HG03442 (cell line): Measurements from ENCODE around the gene NEFH.
"Not testable (repeated sequence)": the region's sequence is repeated elsewhere in the genome, so short reads cannot be mapped to it uniquely, and the experiment has no call there.

Source experiments
- ATAC-seq: cut with Tn5 transposase; IDR thresholded peaks from one replicate; pipeline ENCODE4 v1.9.1; 2021; ENCODE audit warnings: mild to moderate bottlenecking, moderate library complexity; ENCODE audit not compliant: unreplicated experiment

NEFH gene, protein sequence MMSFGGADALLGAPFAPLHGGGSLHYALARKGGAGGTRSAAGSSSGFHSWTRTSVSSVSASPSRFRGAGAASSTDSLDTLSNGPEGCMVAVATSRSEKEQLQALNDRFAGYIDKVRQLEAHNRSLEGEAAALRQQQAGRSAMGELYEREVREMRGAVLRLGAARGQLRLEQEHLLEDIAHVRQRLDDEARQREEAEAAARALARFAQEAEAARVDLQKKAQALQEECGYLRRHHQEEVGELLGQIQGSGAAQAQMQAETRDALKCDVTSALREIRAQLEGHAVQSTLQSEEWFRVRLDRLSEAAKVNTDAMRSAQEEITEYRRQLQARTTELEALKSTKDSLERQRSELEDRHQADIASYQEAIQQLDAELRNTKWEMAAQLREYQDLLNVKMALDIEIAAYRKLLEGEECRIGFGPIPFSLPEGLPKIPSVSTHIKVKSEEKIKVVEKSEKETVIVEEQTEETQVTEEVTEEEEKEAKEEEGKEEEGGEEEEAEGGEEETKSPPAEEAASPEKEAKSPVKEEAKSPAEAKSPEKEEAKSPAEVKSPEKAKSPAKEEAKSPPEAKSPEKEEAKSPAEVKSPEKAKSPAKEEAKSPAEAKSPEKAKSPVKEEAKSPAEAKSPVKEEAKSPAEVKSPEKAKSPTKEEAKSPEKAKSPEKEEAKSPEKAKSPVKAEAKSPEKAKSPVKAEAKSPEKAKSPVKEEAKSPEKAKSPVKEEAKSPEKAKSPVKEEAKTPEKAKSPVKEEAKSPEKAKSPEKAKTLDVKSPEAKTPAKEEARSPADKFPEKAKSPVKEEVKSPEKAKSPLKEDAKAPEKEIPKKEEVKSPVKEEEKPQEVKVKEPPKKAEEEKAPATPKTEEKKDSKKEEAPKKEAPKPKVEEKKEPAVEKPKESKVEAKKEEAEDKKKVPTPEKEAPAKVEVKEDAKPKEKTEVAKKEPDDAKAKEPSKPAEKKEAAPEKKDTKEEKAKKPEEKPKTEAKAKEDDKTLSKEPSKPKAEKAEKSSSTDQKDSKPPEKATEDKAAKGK

DNA sequence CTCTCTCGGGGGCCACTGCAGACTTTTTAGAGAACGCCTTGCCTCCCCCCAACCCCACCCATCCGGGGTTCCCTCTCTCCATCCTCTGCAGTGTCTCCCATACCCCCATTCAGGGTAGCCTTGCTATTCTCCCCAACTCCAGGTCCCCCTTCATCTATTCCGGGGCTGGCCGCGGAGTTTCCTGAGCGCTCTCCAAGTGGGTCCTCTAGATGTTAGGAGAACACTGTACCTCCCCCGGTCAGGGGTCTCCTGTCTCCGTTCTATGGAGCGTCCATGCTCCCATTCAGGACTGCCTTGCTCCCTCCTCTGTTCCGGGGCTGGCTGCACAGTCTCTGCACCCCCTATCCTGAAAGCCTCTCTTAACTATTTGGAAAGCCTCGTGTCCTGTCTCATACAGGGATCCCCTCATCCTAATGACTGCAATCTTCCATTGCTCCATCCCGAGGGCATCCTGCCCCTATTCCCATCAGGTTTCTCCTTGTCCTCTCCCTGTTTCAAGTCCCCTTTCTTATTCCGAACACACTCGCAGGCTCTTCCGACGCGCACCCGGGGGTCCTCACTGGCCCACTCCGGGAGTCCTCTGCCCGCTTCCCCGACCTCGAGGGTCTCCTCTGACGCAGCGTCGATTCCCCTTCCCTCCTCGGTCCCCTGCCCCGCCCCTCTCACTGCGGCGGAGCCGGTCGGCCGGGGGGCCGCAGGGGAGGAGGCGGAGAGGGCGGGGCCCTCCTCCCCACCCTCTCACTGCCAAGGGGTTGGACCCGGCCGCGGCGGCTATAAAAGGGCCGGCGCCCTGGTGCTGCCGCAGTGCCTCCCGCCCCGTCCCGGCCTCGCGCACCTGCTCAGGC, at the start of gene NEFH:
Gene NEFH, plus strand, starts transcription at position 802 of the 845 bp plus-strand sequence. CDS start 45 bp downstream, outside the sequence.
- no peak for ATAC-seq

GRCh38 chr22:29431986-29432385, 48.0 kb upstream of the NEFH start:
- ATAC-seq = no peak

GRCh38 chr22:29433856-29434255, 46.2 kb upstream of the NEFH start:
- ATAC-seq = no peak

GRCh38 chr22:29434288-29434687, 45.7 kb upstream of the NEFH start:
- ATAC-seq = no peak

DNA sequence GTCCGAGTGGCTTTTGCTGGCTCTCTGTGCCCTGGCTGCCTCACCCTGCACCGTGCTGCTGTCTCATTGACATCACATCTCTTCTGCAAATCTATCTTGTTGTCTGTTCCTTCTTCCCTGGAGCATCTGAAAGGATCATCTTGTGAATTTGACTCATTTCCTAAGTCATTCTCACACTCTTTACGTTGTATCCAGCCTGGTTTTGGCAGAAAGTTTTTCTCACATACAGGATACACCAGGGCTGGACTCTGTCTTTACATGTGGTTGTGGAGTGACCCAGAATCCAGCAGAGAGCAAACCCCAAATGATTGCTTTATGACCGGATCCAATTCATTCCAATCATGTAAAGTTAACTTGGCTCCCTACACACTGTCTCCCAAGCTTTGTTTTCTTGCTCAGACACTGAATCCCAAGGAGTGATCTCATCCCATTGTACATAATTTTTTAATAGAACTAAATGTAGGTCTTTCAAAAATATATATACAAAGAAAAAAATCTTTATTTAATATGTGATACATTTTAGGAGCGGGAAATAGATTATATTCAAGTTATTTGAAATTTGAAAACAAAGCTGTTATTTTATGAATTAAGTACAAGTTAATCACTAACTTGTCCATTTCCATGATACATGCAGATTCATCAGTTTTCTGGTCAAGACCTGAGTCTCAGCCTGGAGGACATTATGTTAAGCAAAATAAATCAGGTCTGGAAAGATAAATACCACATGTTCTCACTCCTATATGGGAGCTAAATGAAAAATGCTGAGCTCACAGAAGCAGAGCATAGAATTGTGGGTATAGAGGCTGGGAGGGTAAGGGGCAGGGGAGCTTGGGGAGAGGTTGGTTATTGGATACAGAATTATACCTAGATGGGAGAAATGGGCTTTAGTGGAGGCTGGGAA, 44.5 kb upstream of the NEFH start:
- ATAC-seq = no peak

- ATAC-seq = not testable (repeated sequence)
Observed at GRCh38 chr22:29438283-29438682, 41.7 kb upstream of the NEFH start, which contains the start of gene RFPL1. RFPL1 (plus strand) TSS chr22:29438583.

DNA sequence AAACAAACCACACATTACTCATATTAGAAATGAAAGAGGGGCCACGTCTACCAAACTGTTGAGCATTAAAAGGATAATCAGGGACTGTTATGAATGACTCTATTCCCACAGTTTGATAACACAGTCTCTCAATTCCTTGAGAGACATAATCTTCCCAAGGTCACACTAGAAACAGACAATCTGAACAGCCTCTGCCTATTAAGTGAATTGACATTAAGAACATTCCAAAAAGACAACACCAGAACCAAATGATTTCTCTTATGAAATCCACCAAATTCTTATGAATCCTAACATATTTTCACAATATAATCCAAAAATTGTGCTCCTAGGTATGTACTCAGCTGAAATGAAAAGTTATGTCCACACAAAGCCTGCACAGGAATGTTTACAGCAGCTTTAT, 37.0 kb upstream of the NEFH start:
- ATAC-seq = no peak

GRCh38 chr22:29443452-29443851, 36.6 kb upstream of the NEFH start:
- ATAC-seq = no peak

- no peak for ATAC-seq
Observed at GRCh38 chr22:29443861-29444792, 35.9 kb upstream of the NEFH start.

DNA sequence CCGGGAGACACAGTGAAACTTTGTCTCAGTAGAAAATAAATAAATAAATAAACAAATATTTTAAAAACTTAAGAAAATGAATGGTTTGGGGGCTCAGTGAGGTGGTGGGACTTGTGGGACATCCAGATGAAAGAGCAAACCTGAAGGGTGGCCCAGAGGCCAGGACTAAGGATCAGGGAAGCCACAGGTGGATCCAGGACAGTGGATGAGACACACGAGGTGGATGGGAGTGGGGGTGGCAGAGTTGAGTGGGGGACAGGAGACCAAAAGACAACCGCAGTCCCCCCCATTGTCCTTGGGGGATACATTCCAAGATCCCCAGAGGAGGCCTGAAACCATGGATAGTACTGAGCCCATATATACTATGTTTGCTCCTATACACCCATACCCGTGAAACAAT, 34.5 kb upstream of the NEFH start:
- no peak for ATAC-seq

DNA sequence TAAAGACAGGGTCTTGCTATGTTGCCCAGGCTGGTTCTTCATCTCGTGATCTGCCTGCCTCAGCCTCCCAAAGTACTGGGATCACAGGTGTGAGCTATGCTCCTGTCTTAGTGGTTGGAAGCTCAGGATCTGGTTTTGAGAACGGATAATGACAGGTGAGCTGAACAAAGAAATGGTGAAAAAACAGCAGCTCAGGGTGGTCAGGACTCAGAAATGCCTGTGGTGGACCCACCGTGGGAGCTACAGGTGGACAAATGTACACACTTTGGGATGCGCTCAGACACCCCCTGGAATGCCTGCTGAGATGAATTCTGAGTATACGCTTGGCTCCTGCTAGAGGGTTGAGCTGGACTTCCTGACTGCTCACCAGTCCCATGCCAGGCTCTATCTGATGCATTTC, 32.1 kb upstream of the NEFH start:
- ATAC-seq = no peak

DNA sequence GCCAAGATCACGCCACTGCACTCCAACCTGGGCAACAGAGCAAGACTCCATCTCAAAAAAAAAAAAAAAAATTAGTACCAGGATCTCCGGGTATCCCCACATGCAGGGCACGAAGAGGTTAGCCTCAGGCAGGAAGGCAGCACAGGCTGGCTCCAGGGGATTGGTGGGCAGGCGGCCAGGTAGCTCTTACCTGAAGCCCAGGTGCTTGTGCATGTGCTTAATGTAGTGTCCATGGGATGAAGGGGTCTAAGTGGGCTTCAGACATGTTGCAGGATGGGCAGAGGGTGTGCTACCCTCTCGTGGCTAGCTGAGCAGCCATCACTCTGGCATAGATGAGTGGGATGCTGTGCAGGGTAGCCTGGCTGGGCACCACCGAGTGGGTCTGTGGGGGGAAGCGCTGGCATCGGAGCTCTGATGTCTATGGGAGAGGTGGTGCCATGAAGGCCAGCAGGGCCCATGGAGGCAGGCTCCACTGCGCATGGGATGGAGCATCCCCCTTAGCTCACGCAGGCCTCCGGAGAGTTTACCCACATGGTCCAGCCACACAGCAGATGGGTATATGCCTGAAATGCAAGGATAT, 30.6 kb upstream of the NEFH start:
- ATAC-seq = no peak

GRCh38 chr22:29450222-29450621, 29.8 kb upstream of the NEFH start:
- ATAC-seq = no peak

- no peak for ATAC-seq
Observed at GRCh38 chr22:29451863-29452262, 28.2 kb upstream of the NEFH start.

DNA sequence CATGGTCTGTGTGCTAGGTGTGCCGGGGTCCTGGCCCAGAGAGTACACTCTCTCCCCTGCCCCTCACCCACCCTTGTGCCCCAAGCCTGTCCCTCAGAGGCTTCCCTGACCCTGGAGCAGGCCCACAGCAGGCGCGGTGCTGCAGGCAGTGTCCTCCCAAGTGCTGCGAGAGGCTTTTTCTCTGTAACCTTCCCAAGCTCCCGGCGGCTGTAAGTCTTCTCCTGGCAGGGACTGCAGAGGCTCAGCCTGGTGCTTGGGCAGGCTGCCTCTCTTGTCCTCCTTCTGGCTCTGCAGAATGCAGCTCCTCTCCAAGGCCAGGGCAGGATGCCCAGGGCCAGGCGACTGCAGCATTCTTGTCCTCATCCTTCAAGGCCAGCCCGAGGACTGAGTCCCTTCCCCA, 25.7 kb upstream of the NEFH start:
- no peak for ATAC-seq

DNA sequence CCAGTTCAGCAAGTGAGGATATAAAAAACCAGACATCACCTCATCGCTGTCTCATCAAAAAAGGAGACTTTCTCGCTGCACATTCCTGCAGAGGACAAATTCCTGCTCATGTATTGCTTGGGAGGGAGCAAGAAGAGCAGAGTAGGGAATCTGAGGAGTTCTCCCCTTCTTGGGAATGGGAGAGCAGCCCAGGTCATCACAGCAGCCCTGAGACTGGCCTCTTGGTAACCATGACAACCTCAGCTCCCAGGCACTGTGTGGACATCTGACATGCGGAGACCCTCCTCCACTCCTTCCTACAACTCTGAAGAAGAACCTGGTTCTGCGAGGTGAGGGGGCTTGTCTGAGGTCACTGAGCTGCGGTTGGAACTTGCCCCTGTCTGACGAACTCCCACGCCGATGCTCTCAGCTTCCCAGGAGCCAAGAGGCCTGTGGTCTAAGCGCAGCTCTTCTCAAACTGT, 23.8 kb upstream of the NEFH start:
- no peak for ATAC-seq

GRCh38 chr22:29457730-29458129, 22.3 kb upstream of the NEFH start:
- no peak for ATAC-seq

- no peak for ATAC-seq
Observed at GRCh38 chr22:29458551-29458950, 21.5 kb upstream of the NEFH start.
